ENCODE measurements around the gene MAEA. TPM values are rescaled to one million over a fixed set of nuclear protein-coding genes. Genes with fewer than 3 reads are reported as not detected.
A peak's percentile ranks its signal among the peaks of the same experiment; 100 is the strongest.

The MAEA gene
- total and polyA plus RNA-seq, 9 of the 15 experiments (the other 6 are each of a cell fraction or from before 2014, with no cell fraction given), result 2.1 to 86.5 (median 45.0) TPM

DNA sequence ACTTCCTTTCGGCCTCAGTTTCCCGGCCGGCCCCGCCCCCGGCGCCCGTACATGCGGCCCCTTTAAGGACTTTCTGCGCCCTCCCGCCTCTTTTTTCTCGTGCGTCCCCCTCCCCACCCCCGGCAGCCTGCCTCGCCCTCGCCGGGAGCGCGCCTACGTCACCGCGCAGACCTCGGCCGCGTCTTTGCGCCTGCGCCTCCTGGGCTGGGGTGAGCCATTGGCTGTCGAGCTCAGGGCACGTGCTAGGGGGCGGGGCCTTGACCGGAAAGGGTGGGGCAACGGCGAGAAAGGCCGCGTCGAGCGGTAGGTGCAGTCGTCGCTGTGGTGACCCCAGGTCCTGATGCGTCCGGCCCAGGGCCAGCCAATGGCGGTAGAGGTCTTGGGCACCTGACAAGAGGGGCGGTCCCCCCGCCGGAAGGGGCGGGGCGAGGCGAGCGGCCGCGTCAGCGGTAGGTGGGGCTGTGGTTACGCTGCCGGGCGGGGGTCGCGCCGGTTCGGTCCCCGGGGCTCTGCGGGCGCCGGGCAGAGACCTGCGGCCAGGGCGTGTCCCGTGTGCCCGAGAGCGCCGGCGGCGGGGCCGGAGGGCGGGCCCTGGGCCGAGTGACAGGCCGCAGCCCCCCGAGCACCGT, 57.2 kb downstream of the MAEA start, which contains the start of gene UVSSA (continued):
- TF ChIP-seq PKNOX1 (IDR thresholded peaks at IDR 0.05) (peak; percentile 62; the same call in 1 of the 2 replicates), SAP30 (IDR thresholded peaks at IDR 0.05; ENCODE audit: borderline replicate concordance, insufficient read depth, low read depth, low read length, poor library complexity, severe bottlenecking) (peak; percentile 31), ZNF780A (CRISPR knock-in tag; IDR thresholded peaks at IDR 0.05) (no peak), ZNF717 (CRISPR knock-in tag; IDR thresholded peaks at IDR 0.05) (no peak), KLF6 (CRISPR knock-in tag; IDR thresholded peaks at IDR 0.05; ENCODE audit: borderline replicate concordance) (peak; percentile 66; the same call in 1 of the 2 replicates), RAD51 (IDR thresholded peaks at IDR 0.05; ENCODE audit: borderline replicate concordance, low read depth) (peak; percentile 97), U2AF1 (optimal IDR thresholded peaks at IDR 0.05; ENCODE audit: low read depth, low read length) (peak; percentile 22), SIN3B (IDR thresholded peaks at IDR 0.05; ENCODE audit: low read depth) (no peak), GMEB1 (CRISPR knock-in tag; IDR thresholded peaks at IDR 0.05) (peak; percentile 93), PHTF2 (CRISPR knock-in tag; IDR thresholded peaks at IDR 0.05) (no peak), RFX1 (IDR thresholded peaks at IDR 0.05) (peak; percentile 94), TBL1XR1 (IDR thresholded peaks at IDR 0.05; ENCODE audit: low read length in 2 of 2) (0 out of 4 replicates have a peak, but pooled peaks of 1 of the 2 experiments have one; percentile 5), BMI1 (IDR thresholded peaks at IDR 0.05; ENCODE audit: low read length) (peak; percentile 60), ZEB2 (IDR thresholded peaks at IDR 0.05) (no peak), PYGO2 (tag; IDR thresholded peaks at IDR 0.05) (no peak), CSDE1 (IDR thresholded peaks at IDR 0.05) (no peak; a peak in 1 of 4 replicates), ATF7 (IDR thresholded peaks at IDR 0.05) (peak; percentile 93), ZNF589 (CRISPR knock-in tag; IDR thresholded peaks at IDR 0.05; ENCODE audit: low read depth) (peak; percentile 68; the same call in 1 of the 2 replicates), NFIX (CRISPR knock-in tag; IDR thresholded peaks at IDR 0.05; ENCODE audit: low read depth) (no peak), ATF1 (CRISPR knock-in tag; IDR thresholded peaks at IDR 0.05) (peak; percentile 74), ATF1 (tag; IDR thresholded peaks at IDR 0.05) (peak; percentile 95), SAFB (IDR thresholded peaks at IDR 0.05; ENCODE audit: borderline replicate concordance, low read depth, low read length) (no peak), USF2 (CRISPR knock-in tag; IDR thresholded peaks at IDR 0.05) (peak; percentile 99), PCBP1 (IDR thresholded peaks at IDR 0.05; ENCODE audit: low read depth, low read length, poor library complexity, severe bottlenecking) (peak; percentile 67), FOXJ2 (tag; IDR thresholded peaks at IDR 0.05) (no peak), BHLHE40 (IDR thresholded peaks at IDR 0.05; ENCODE audit: low read length) (peak; percentile 100), NRF1 (conservative IDR thresholded peaks at IDR 0.05 in 1 of 2, IDR thresholded peaks at IDR 0.05 in 1 of 2) (peak; percentile 97)
